KBM-7 (cell line): ENCODE data around the gene NSD2.
"Not testable (repeated sequence)": the region's sequence is repeated elsewhere in the genome, so short reads cannot be mapped to it uniquely, and the experiment has no call there.

Experiments used
- DNase-seq: peaks from one replicate; pipeline ENCODE4 v3.0.0-alpha.2; 2015
- in situ Hi-C: fragments of 300-500 bp; cut with MboI; formaldehyde crosslinking; loops from 2 replicates; pipeline ENCODE4 v1.14.3; 2020; ENCODE audit warnings: low sequenced_read_pairs, low pct_unique_long_range_greater_than_20kb, mixed read lengths

The NSD2 gene

GRCh38 chr4:1988327-1988724 lies 117.1 kb downstream of the NSD2 start:
- in situ Hi-C loops = no loop called here

GRCh38 chr4:1989533-1990347 lies 118.5 kb downstream of the NSD2 start:
- in situ Hi-C loops = no loop called here
- no peak for DNase-seq

More at GRCh38 chr4:1988327-1988724, 117.1 kb downstream of the NSD2 start:
- DNase-seq = no peak

- DNase-seq = no peak
- in situ Hi-C loops = no loop called here
Measured at GRCh38 chr4:1990348-1990645, 119.1 kb downstream of the NSD2 start.

- in situ Hi-C loops = no loop called here
- DNase-seq = no peak
Measured at GRCh38 chr4:1990676-1991075, 119.5 kb downstream of the NSD2 start.

GRCh38 chr4:1991087-1991486 lies 119.9 kb downstream of the NSD2 start:
- DNase-seq = no peak
- in situ Hi-C loops = no loop called here

GRCh38 chr4:1991596-1992434 lies 120.6 kb downstream of the NSD2 start:
- in situ Hi-C loops = no loop called here
- DNase-seq = no peak

GRCh38 chr4:1992468-1993168 lies 121.4 kb downstream of the NSD2 start:
- DNase-seq = no peak
- in situ Hi-C loops = no loop called here

- DNase-seq = no peak
- in situ Hi-C loops = no loop called here
Measured at GRCh38 chr4:1993169-1993516, 122.0 kb downstream of the NSD2 start.

GRCh38 chr4:1993718-1994516 lies 122.7 kb downstream of the NSD2 start:
- in situ Hi-C loops, DNase-seq: not testable (repeated sequence)

- in situ Hi-C loops = no loop called here
- no peak for DNase-seq
Measured at GRCh38 chr4:1994938-1995337, 123.7 kb downstream of the NSD2 start.

GRCh38 chr4:1996866-1997611 lies 125.8 kb downstream of the NSD2 start:
- in situ Hi-C loops = no loop called here

GRCh38 chr4:1997712-1998111 lies 126.5 kb downstream of the NSD2 start:
- DNase-seq = no peak
- in situ Hi-C loops = no loop called here

More at GRCh38 chr4:1996866-1997611, 125.8 kb downstream of the NSD2 start:
- no peak for DNase-seq

GRCh38 chr4:1998296-1998695 lies 127.1 kb downstream of the NSD2 start:
- no peak for DNase-seq
- in situ Hi-C loops = no loop called here

- in situ Hi-C loops = not testable (repeated sequence)
Measured at GRCh38 chr4:1999308-1999707, 128.1 kb downstream of the NSD2 start.

GRCh38 chr4:2003361-2003760 lies 132.2 kb downstream of the NSD2 start:
- DNase-seq, in situ Hi-C loops: not testable (repeated sequence)

More at GRCh38 chr4:1999308-1999707, 128.1 kb downstream of the NSD2 start:
- DNase-seq = not testable (repeated sequence)

- in situ Hi-C loops = no loop called here
- DNase-seq = no peak
Measured at GRCh38 chr4:2006367-2006766, 135.2 kb downstream of the NSD2 start.

- in situ Hi-C loops = no loop called here
- no peak for DNase-seq
Measured at GRCh38 chr4:2006956-2007653, 135.9 kb downstream of the NSD2 start.
